ENCODE results near the gene PLXNC1. TPM values are rescaled to one million over a fixed set of nuclear protein-coding genes. Genes with fewer than 3 reads are reported as not detected.

Gene PLXNC1
- total and polyA plus RNA-seq, 9 of the 15 experiments (the other 6 are each of a cell fraction or from before 2014, with no cell fraction given), result 0.08 to 0.87 (median 0.28) TPM

GRCh38 chr12:94244165-94245133, 96.1 kb downstream of the PLXNC1 start (continued):
- TF ChIP-seq GTF3C2 (IDR thresholded peaks at IDR 0.05; ENCODE audit: borderline replicate concordance, extremely low read depth, insufficient read length), result no peak
- 0 out of 2 replicates have a peak, but pooled peaks have one; percentile 21 for TF ChIP-seq CREM (IDR thresholded peaks at IDR 0.05; ENCODE audit: low read depth)
- TF ChIP-seq HEY1 (CRISPR knock-in tag; IDR thresholded peaks at IDR 0.05; ENCODE audit: borderline replicate concordance), result no peak
- TF ChIP-seq FOXJ3 (CRISPR knock-in tag; IDR thresholded peaks at IDR 0.05), result no peak
- TF ChIP-seq ETV6 (IDR thresholded peaks at IDR 0.05; ENCODE audit: borderline replicate concordance in 1 of 2, low read depth in 2 of 2, low read length in 1 of 2), result no peak
- TF ChIP-seq ETV6 (CRISPR knock-in tag; IDR thresholded peaks at IDR 0.05; ENCODE audit: borderline replicate concordance), result no peak
- no peak for TF ChIP-seq SUPT5H (IDR thresholded peaks at IDR 0.05)
- peak; percentile 43; the same call in 1 of the 2 replicates for TF ChIP-seq SMAD4 (CRISPR knock-in tag; conservative IDR thresholded peaks at IDR 0.05)
- no peak for TF ChIP-seq THAP12 (CRISPR knock-in tag; IDR thresholded peaks at IDR 0.05)
- TF ChIP-seq SMARCC2 (IDR thresholded peaks at IDR 0.05; ENCODE audit: low read depth), result no peak
- TF ChIP-seq MTF1 (CRISPR knock-in tag; IDR thresholded peaks at IDR 0.05; ENCODE audit: borderline replicate concordance), result no peak
- TF ChIP-seq CBX3 (IDR thresholded peaks at IDR 0.05; ENCODE audit: borderline replicate concordance in 1 of 2, low read length in 2 of 2), result no peak
- no peak for TF ChIP-seq ZKSCAN1 (IDR thresholded peaks at IDR 0.05; ENCODE audit: low read depth, low read length)
- no peak for TF ChIP-seq RBM15 (IDR thresholded peaks at IDR 0.05; ENCODE audit: insufficient read depth, low read length)
- no peak for TF ChIP-seq HDAC1 (IDR thresholded peaks at IDR 0.05)
- no peak for TF ChIP-seq ZNF280B (CRISPR knock-in tag; IDR thresholded peaks at IDR 0.05)
- no peak for TF ChIP-seq DMBX1 (CRISPR knock-in tag; IDR thresholded peaks at IDR 0.05; ENCODE audit: borderline replicate concordance)
- TF ChIP-seq POLR3G (IDR thresholded peaks at IDR 0.05; ENCODE audit: extremely low read depth, insufficient read length, insufficient replicate concordance), result no peak
- no peak for TF ChIP-seq SMAD1 (IDR thresholded peaks at IDR 0.05; ENCODE audit: low read depth, low read length, partially characterized antibody)
- no peak for TF ChIP-seq SRSF9 (IDR thresholded peaks at IDR 0.05; ENCODE audit: borderline replicate concordance, low read depth, low read length)

Measured in K562 (cell line).